HG03439 (cell line): ENCODE data around the gene GHRH.

Experiments used
- ATAC-seq: cut with Tn5 transposase; IDR thresholded peaks from one replicate; pipeline ENCODE4 v1.9.1; 2021; ENCODE audit warnings: mild to moderate bottlenecking, moderate library complexity; ENCODE audit not compliant: unreplicated experiment

Gene GHRH

GRCh38 chr20:37291724-37292126 is 30.1 kb upstream of the GHRH start:
- ATAC-seq = no peak

- ATAC-seq = no peak
Measured at GRCh38 chr20:37290158-37290810, 28.7 kb upstream of the GHRH start.

- ATAC-seq = no peak
Measured at GRCh38 chr20:37288091-37288490, 26.5 kb upstream of the GHRH start.

GRCh38 chr20:37285664-37286374 is 24.2 kb upstream of the GHRH start:
- no peak for ATAC-seq

- ATAC-seq = no peak
Measured at GRCh38 chr20:37284691-37285161, 23.1 kb upstream of the GHRH start.

GRCh38 chr20:37283530-37284195 is 22.0 kb upstream of the GHRH start:
- ATAC-seq = no peak

GRCh38 chr20:37282556-37282955 is 20.9 kb upstream of the GHRH start:
- no peak for ATAC-seq

GRCh38 chr20:37280403-37280802 is 18.8 kb upstream of the GHRH start:
- no peak for ATAC-seq

- no peak for ATAC-seq
Measured at GRCh38 chr20:37279820-37280219, 18.2 kb upstream of the GHRH start.

GRCh38 chr20:37278966-37279590 is 17.5 kb upstream of the GHRH start:
- no peak for ATAC-seq

- ATAC-seq = no peak
Measured at GRCh38 chr20:37277253-37277593, 15.6 kb upstream of the GHRH start.

GRCh38 chr20:37276494-37277252 is 15.1 kb upstream of the GHRH start:
- no peak for ATAC-seq

GRCh38 chr20:37274851-37275524 is 13.4 kb upstream of the GHRH start:
- ATAC-seq = no peak

GRCh38 chr20:37273988-37274387 is 12.4 kb upstream of the GHRH start:
- ATAC-seq = no peak

- no peak for ATAC-seq
Measured at GRCh38 chr20:37271421-37271768, 9.8 kb upstream of the GHRH start.

GRCh38 chr20:37270576-37271420 is 9.2 kb upstream of the GHRH start:
- no peak for ATAC-seq

- ATAC-seq = no peak
Measured at GRCh38 chr20:37267667-37268313, 6.2 kb upstream of the GHRH start.

- ATAC-seq = no peak
Measured at GRCh38 chr20:37266940-37267666, 5.5 kb upstream of the GHRH start.
